Panc1 (cell line): Measurements from ENCODE around the gene LBR. TPM values are rescaled to one million over a fixed set of nuclear protein-coding genes. Genes with fewer than 3 reads are reported as not detected.

ENCODE experiments used
- ATAC-seq: fragments of 200-7000 bp; cut with Tn5 transposase; 2 replicates; pipeline ENCODE4 v1.9.1; 2020; ENCODE audit warnings: mild to moderate bottlenecking, moderate library complexity
- Bru-seq: library from RNA; stranded (reverse); fragments of 400-500 nt; gene quantifications from one replicate; lab custom pipeline; 2021; lab: Mats Ljungman, UMichigan
- BruChase-seq, 2 experiments: library from RNA; stranded (reverse); fragments of 400-500 nt; gene quantifications; one replicate each; lab custom pipeline; 2021; lab: Mats Ljungman, UMichigan
- BruUV-seq: library from RNA; stranded (reverse); fragments of 400-500 nt; replicated peaks from 2 replicates; lab custom pipeline; 2021; lab: Mats Ljungman, UMichigan
- CTCF ChIA-PET: fragments of 300-600 bp; sonication (Branson Sonifier 250); formaldehyde crosslinking; loops from one replicate; lab custom pipeline; 2022; ENCODE audit warnings: antibody characterized with exemption; lab: Charles Lee
- POLR2A ChIA-PET: fragments of 300-600 bp; sonication (Branson Sonifier 250); formaldehyde crosslinking; loops from one replicate; lab custom pipeline; 2022; ENCODE audit warnings: antibody characterized with exemption; lab: Charles Lee
- DNase-seq: peaks from one replicate; pipeline ENCODE4 v3.0.0-alpha.2; 2010; ENCODE audit warnings: low read depth, low spot score
- H3K27ac ChIP-seq: 2 replicates; pipeline ENCODE4 v1.5.1; 2011; ENCODE audit warnings: mild to moderate bottlenecking, low read length, inconsistent platforms
- H3K27me3 ChIP-seq: fragments of 200-500 bp; sonication (Bioruptor generic); 2 replicates; pipeline ENCODE4 v1.6.0; 2014; ENCODE audit warnings: low read length, inconsistent platforms; ENCODE audit not compliant: control insufficient read depth, insufficient read depth
- H3K36me3 ChIP-seq: fragments of 200-500 bp; sonication (Bioruptor generic); 2 replicates; pipeline ENCODE4 v1.5.1; 2014; ENCODE audit warnings: inconsistent platforms, mild to moderate bottlenecking, low read length, moderate library complexity; ENCODE audit not compliant: control insufficient read depth, insufficient read depth
- H3K4me1 ChIP-seq: 2 replicates; pipeline ENCODE4 v1.5.1; 2011; ENCODE audit warnings: inconsistent platforms, mild to moderate bottlenecking, low read length, moderate library complexity; ENCODE audit not compliant: control insufficient read depth, insufficient read depth
- H3K4me3 ChIP-seq, 2 experiments: 2 replicates each; pipeline ENCODE4 v1.5.1; 2011 to 2012; ENCODE audit warnings: low read depth in 2 of 2, low read length in 2 of 2, mild to moderate bottlenecking in 2 of 2, inconsistent platforms in 1 of 2, moderate library complexity in 1 of 2
- H3K9me3 ChIP-seq: fragments of 200-500 bp; sonication (Bioruptor generic); 2 replicates; pipeline ENCODE4 v1.5.1; 2014; ENCODE audit warnings: low read depth, mild to moderate bottlenecking, inconsistent platforms, low read length, moderate library complexity; ENCODE audit not compliant: control insufficient read depth, insufficient read depth
- CTCF ChIP-seq: fragments of 450-650 bp; IDR thresholded peaks from 2 replicates; pipeline ENCODE4 v1.5.1; 2017; ENCODE audit warnings: mild to moderate bottlenecking
- POLR2AphosphoS5 ChIP-seq: IDR thresholded peaks from 2 replicates; pipeline ENCODE4 v1.6.1; 2012; ENCODE audit warnings: mild to moderate bottlenecking, low read depth, low read length, moderate library complexity
- SIN3A ChIP-seq: IDR thresholded peaks from 2 replicates; pipeline ENCODE4 v1.6.1; 2012; ENCODE audit warnings: low read depth, mild to moderate bottlenecking, low read length, moderate library complexity, borderline replicate concordance; ENCODE audit not compliant: insufficient read depth
- TCF7L2 ChIP-seq: IDR thresholded peaks from 2 replicates; pipeline ENCODE4 v1.6.1; 2011; ENCODE audit warnings: mild to moderate bottlenecking, low read depth, low read length, inconsistent platforms
- in situ Hi-C: cut with HindIII; loops from 2 replicates; pipeline ENCODE4 v1.10.0; 2016; ENCODE audit warnings: low sequenced_read_pairs, low pct_unique_long_range_greater_than_20kb
- intact Hi-C: fragments of 100-400 bp; cut with micrococcal nuclease; formaldehyde crosslinking; loops from one replicate; pipeline ENCODE4 v1.10.0; 2022; ENCODE audit not compliant: unreplicated experiment
- long read RNA-seq: library from polyadenylated mRNA; unstranded; transcript quantifications from one replicate; pipeline ENCODE4 v2.0.0, GENCODE V29; 2021; ENCODE audit not compliant: unreplicated experiment
- polyA plus RNA-seq: library from polyadenylated mRNA; unstranded; fragments of >200 nt; gene quantifications from one replicate; pipeline ENCODE4 v1.2.1, GENCODE V29; 2012; ENCODE audit warnings: missing spikeins; ENCODE audit not compliant: insufficient read length
- total RNA-seq: library from RNA; stranded (reverse); gene quantifications from one replicate; pipeline ENCODE4 v1.2.1, GENCODE V29; 2021; ENCODE audit not compliant: unreplicated experiment
- TF ChIP-seq, protein P1 (sequence below), 2 experiments: IDR thresholded peaks; 2 replicates each; pipeline ENCODE4 v1.6.1; 2011 to 2012; ENCODE audit warnings: low read depth in 2 of 2, control low read depth in 1 of 2, low read length in 1 of 2, mild to moderate bottlenecking in 1 of 2, moderate library complexity in 1 of 2; ENCODE audit not compliant: insufficient read depth in 1 of 2

The LBR gene
- total RNA-seq (58.2 TPM), Bru-seq, nascent RNA (percentile 81 among the genes with signal in this experiment), BruChase-seq, experiment 1, labeled RNA remaining after a 2-hour chase (percentile 94 among the genes with signal in this experiment), BruChase-seq, experiment 2, labeled RNA remaining after a 6-hour chase (percentile 96 among the genes with signal in this experiment)
- polyA plus RNA-seq, result 19.9 TPM
- long read RNA-seq, transcript LBR-201 (14 exons, 3,745 nt), result major isoform, 143 of 218 reads
- long read RNA-seq, partial matches to known transcripts, result 24 of 218 reads
- long read RNA-seq, other reads (novel, unspliced or antisense), result 49 of 218 reads

GRCh38 chr1:225427235-225428067 lies at the start of gene LBR:
LBR (minus strand) TSS chr1:225428038; CDS start chr1:225424075, 3,963 bp downstream.
- intact Hi-C loops (no loop called here), in situ Hi-C loops (no loop called here)
- Histone ChIP-seq H3K27me3 (no peaks in the 10 kb centered on the region), H3K4me1 (peaks cover 41% of the 10 kb centered on the region), H3K27ac (peak within 1 kb of the TSS; percentile 90), H3K36me3 (no peaks in the 10 kb centered on the region; the same call in 1 of the 2 replicates), H3K4me3 (peak within 1 kb of the TSS; percentile 80 to 86), H3K9me3 (no peaks in the 10 kb centered on the region)
- ChIA-PET POLR2A (interaction anchor here (0.6 kb wide), 2 partner anchors 9 to 133 kb away, joined by 7 to 8 read pairs; no protein-coding TSS in a partner anchor), CTCF (interaction anchor here (0.6 kb wide), 1 partner anchor 17 kb away, joined by 4 read pairs; no protein-coding TSS in a partner anchor)
- DNase-seq (no peak), ATAC-seq (peak; percentile 56)
- no peak; the same call in 1 of the 2 replicates for TF ChIP-seq POLR2AphosphoS5
- TF ChIP-seq, protein P1, sequence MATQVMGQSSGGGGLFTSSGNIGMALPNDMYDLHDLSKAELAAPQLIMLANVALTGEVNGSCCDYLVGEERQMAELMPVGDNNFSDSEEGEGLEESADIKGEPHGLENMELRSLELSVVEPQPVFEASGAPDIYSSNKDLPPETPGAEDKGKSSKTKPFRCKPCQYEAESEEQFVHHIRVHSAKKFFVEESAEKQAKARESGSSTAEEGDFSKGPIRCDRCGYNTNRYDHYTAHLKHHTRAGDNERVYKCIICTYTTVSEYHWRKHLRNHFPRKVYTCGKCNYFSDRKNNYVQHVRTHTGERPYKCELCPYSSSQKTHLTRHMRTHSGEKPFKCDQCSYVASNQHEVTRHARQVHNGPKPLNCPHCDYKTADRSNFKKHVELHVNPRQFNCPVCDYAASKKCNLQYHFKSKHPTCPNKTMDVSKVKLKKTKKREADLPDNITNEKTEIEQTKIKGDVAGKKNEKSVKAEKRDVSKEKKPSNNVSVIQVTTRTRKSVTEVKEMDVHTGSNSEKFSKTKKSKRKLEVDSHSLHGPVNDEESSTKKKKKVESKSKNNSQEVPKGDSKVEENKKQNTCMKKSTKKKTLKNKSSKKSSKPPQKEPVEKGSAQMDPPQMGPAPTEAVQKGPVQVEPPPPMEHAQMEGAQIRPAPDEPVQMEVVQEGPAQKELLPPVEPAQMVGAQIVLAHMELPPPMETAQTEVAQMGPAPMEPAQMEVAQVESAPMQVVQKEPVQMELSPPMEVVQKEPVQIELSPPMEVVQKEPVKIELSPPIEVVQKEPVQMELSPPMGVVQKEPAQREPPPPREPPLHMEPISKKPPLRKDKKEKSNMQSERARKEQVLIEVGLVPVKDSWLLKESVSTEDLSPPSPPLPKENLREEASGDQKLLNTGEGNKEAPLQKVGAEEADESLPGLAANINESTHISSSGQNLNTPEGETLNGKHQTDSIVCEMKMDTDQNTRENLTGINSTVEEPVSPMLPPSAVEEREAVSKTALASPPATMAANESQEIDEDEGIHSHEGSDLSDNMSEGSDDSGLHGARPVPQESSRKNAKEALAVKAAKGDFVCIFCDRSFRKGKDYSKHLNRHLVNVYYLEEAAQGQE (IDR thresholded peaks at IDR 0.05; ENCODE audit: insufficient read depth in 1 of 2, low read depth in 2 of 2, low read length in 1 of 2), result no peak
- no peak for TF ChIP-seq CTCF
- TF ChIP-seq SIN3A, result 0 out of 2 replicates have a peak, but pooled peaks have one; percentile 48
- TF ChIP-seq TCF7L2, result no peak
- BruUV-seq, result no TSS peak

- Histone ChIP-seq H3K36me3 (no peaks in the 10 kb centered on the region), H3K27ac (no peak overlapping the region), H3K4me3 (no peak overlapping the region), H3K27me3 (no peaks in the 10 kb centered on the region), H3K4me1 (no peaks in the 10 kb centered on the region), H3K9me3 (no peaks in the 10 kb centered on the region)
- no peak for DNase-seq
- TF ChIP-seq, protein P1 (IDR thresholded peaks at IDR 0.05; ENCODE audit: insufficient read depth in 1 of 2, low read depth in 2 of 2, low read length in 1 of 2), result no peak
- TF ChIP-seq SIN3A (no peak), CTCF (no peak), TCF7L2 (no peak), POLR2AphosphoS5 (no peak)
- intact Hi-C loops, result loop anchor here (10.0 kb wide), 1 partner anchor 587 kb away; the partner anchor contains the start of gene H3-3A
- no TSS peak for BruUV-seq
- ATAC-seq, result no peak
- ChIA-PET CTCF (no interaction called here), POLR2A (no interaction called here)
- in situ Hi-C loops, result no loop called here
Observed at GRCh38 chr1:225477296-225477911, 49.6 kb upstream of the LBR start.
